K562 (cell line): ENCODE data around the gene CYP4V2. TPM values are rescaled to one million over a fixed set of nuclear protein-coding genes. Genes with fewer than 3 reads are reported as not detected.

Experiments used
- ATAC-seq: fragments of 200-7000 bp; cut with Tn5 transposase; 3 replicates; pipeline ENCODE4 v1.9.1; 2020; ENCODE audit warnings: moderate library complexity
- BruUV-seq: library from RNA; stranded (reverse); fragments of 400-500 nt; replicated peaks from 2 replicates; lab custom pipeline; 2021; lab: Mats Ljungman, UMichigan
- CTCF ChIA-PET: fragments of 300-600 bp; formaldehyde crosslinking; extraction: SDS; loops from one replicate; lab custom pipeline; 2021; ENCODE audit warnings: low intra/inter-chr PET ratio; lab: Yijun Ruan, JAX
- POLR2A ChIA-PET: fragments of 300-600, 350-650 bp; sonication (Branson Sonifier 250); formaldehyde crosslinking; extraction: SDS; loops from one replicate; lab custom pipeline; 2021; ENCODE audit warnings: antibody characterized with exemption, inconsistent platforms; lab: Yijun Ruan, JAX
- DNase-seq, 4 experiments: peaks; one replicate each; pipeline versions ENCODE4 v3.0.0 to v3.0.0-alpha.2; 2011 to 2018; ENCODE audit warnings: low spot score in 3 of 4, mixed read lengths in 3 of 4; ENCODE audit errors: extremely low read depth in 1 of 4
- FAIRE-seq: peaks from 2 replicates; lab custom pipeline; 2011; peaks lifted over from hg19 to GRCh38; lab: Jason Lieb, UNC
- H2AFZ ChIP-seq: 2 replicates; pipeline ENCODE4 v1.6.0; 2011; ENCODE audit warnings: low read depth, low read length, control low read depth, inconsistent platforms
- H3K27ac ChIP-seq: fragments of 200-600 bp; 3 replicates; pipeline ENCODE4 v1.8.0; 2011; ENCODE audit warnings: low read depth, mild to moderate bottlenecking, control low read depth, inconsistent platforms, low read length, moderate library complexity, mixed read lengths; ENCODE audit errors: extremely low read depth
- H3K27me3 ChIP-seq, 2 experiments: fragments of 300-600 bp in 1 of 2; 2 replicates in 1 of 2; 3 replicates in 1 of 2; pipeline versions ENCODE4 v1.6.0 to v1.8.0; 2011; ENCODE audit warnings: inconsistent platforms in 2 of 2, low read length in 2 of 2, mild to moderate bottlenecking in 1 of 2, mixed read lengths in 1 of 2, moderate library complexity in 1 of 2; ENCODE audit not compliant: control insufficient read depth in 2 of 2, insufficient read depth in 2 of 2
- H3K36me3 ChIP-seq: fragments of 300-600 bp; 3 replicates; pipeline ENCODE4 v1.8.0; 2011; ENCODE audit warnings: mild to moderate bottlenecking, low read length, inconsistent platforms; ENCODE audit not compliant: control insufficient read depth, insufficient read depth
- H3K4me1 ChIP-seq, 2 experiments: fragments of 200-600 bp in 1 of 2; replicated peaks in 1 of 2; 2 replicates in 1 of 2; 3 replicates in 1 of 2; pipeline versions ENCODE4 v1.5.1 to v1.8.0; 2011; ENCODE audit warnings: inconsistent platforms in 2 of 2, low read length in 2 of 2, mild to moderate bottlenecking in 1 of 2, mixed read lengths in 1 of 2, moderate library complexity in 1 of 2; ENCODE audit not compliant: control insufficient read depth in 2 of 2, insufficient read depth in 2 of 2
- H3K4me2 ChIP-seq: 2 replicates; pipeline ENCODE4 v1.6.1; 2011; ENCODE audit warnings: low read length, control low read depth, inconsistent platforms, mixed read lengths; ENCODE audit not compliant: insufficient read depth
- H3K4me3 ChIP-seq: fragments of 200-600 bp; sonication (generic), shearing (Covaris generic); 2 replicates; pipeline ENCODE4 v1.5.1; 2016; ENCODE audit warnings: control low read depth, inconsistent platforms
- H3K79me2 ChIP-seq: fragments of 200-600 bp; 3 replicates; pipeline ENCODE4 v1.8.0; 2011; ENCODE audit warnings: low read length, inconsistent platforms; ENCODE audit not compliant: control insufficient read depth, insufficient read depth
- H3K9ac ChIP-seq, 2 experiments: 2 replicates each; pipeline versions ENCODE4 v1.6.0 to v1.6.1; 2011; ENCODE audit warnings: low read depth in 2 of 2, low read length in 2 of 2, control low read depth in 1 of 2, inconsistent platforms in 1 of 2, mild to moderate bottlenecking in 1 of 2, mixed read lengths in 1 of 2; ENCODE audit not compliant: insufficient read depth in 1 of 2
- H3K9me1 ChIP-seq: one replicate; pipeline ENCODE4 v1.6.0; 2011; ENCODE audit warnings: inconsistent platforms, mild to moderate bottlenecking, low read length, moderate library complexity; ENCODE audit not compliant: control insufficient read depth, insufficient read depth
- H3K9me3 ChIP-seq: replicated peaks from 2 replicates; pipeline ENCODE4 v1.5.1; 2011; ENCODE audit warnings: low read depth, low read length, inconsistent platforms; ENCODE audit not compliant: control insufficient read depth, insufficient read depth
- H4K20me1 ChIP-seq: replicated peaks from 2 replicates; pipeline ENCODE4 v1.6.1; 2011; ENCODE audit warnings: low read length, inconsistent platforms, mixed read lengths; ENCODE audit not compliant: control insufficient read depth, insufficient read depth
- CAMTA2 ChIP-seq: fragments of 250-450 bp; sonication (Bioruptor Pico); conservative IDR thresholded peaks from 2 replicates; pipeline ENCODE4 v1.5.1; 2022
- CBX5 ChIP-seq: IDR thresholded peaks from 2 replicates; pipeline ENCODE4 v1.6.1; 2014; ENCODE audit warnings: low read depth, borderline replicate concordance
- CREBBP ChIP-seq: IDR thresholded peaks from one replicate; pipeline ENCODE4 v1.6.1; 2012; ENCODE audit warnings: low read depth, mild to moderate bottlenecking, control low read depth, inconsistent platforms, low read length
- DACH1 ChIP-seq: fragments of 450-650 bp; IDR thresholded peaks from 2 replicates; pipeline ENCODE4 v1.6.1; 2018; ENCODE audit not compliant: partially characterized antibody
- ELF4 ChIP-seq: fragments of 450-650 bp; formaldehyde crosslinking; IDR thresholded peaks from 2 replicates; pipeline ENCODE4 v1.4.0; 2022; ENCODE audit warnings: missing genetic modification characterization
- ETV6 ChIP-seq, 3 experiments: fragments of 150-350 bp in 1 of 3; sonication (generic) in 1 of 3; formaldehyde crosslinking in 1 of 3; IDR thresholded peaks; 2 replicates each; pipeline versions ENCODE4 v1.6.1 to v1.8.0; 2014 to 2022; ENCODE audit warnings: borderline replicate concordance in 2 of 3, low read depth in 2 of 3, antibody characterized with exemption in 1 of 3, low read length in 1 of 3, mild to moderate bottlenecking in 1 of 3, missing genetic modification reagents in 1 of 3
- MTF1 ChIP-seq: fragments of 250-450 bp; sonication (Bioruptor Pico); IDR thresholded peaks from 2 replicates; pipeline ENCODE4 v1.9.0; 2021; ENCODE audit warnings: moderate library complexity, mild to moderate bottlenecking, inconsistent platforms, borderline replicate concordance
- STAT5B ChIP-seq: fragments of 250-450 bp; sonication (Bioruptor Pico); IDR thresholded peaks from 2 replicates; pipeline ENCODE4 v1.8.0; 2021; ENCODE audit warnings: mild to moderate bottlenecking, inconsistent platforms
- ZFP1 ChIP-seq: fragments of 450-650 bp; formaldehyde crosslinking; IDR thresholded peaks from 2 replicates; pipeline ENCODE4 v1.4.0; 2020; ENCODE audit warnings: mild to moderate bottlenecking, mixed read lengths
- ZNF146 ChIP-seq: IDR thresholded peaks from one replicate; pipeline ENCODE4 v1.6.1; 2018; ENCODE audit warnings: missing compliant biosample characterization; ENCODE audit not compliant: unreplicated experiment
- ZNF197 ChIP-seq: fragments of 200-800 bp; sonication (Bioruptor generic); IDR thresholded peaks from 2 replicates; pipeline ENCODE4 v1.6.1; 2016; ENCODE audit warnings: low read depth, missing genetic modification characterization, missing compliant biosample characterization
- ZNF696 ChIP-seq: fragments of 250-450 bp; sonication (Bioruptor Pico); conservative IDR thresholded peaks from 2 replicates; pipeline ENCODE4 v1.4.0; 2020; ENCODE audit warnings: mild to moderate bottlenecking, moderate library complexity
- ZNF766 ChIP-seq: fragments of 200-800 bp; sonication (Bioruptor generic); conservative IDR thresholded peaks from 2 replicates; pipeline ENCODE4 v1.6.1; 2016; ENCODE audit warnings: missing genetic modification characterization, missing compliant biosample characterization
- WGBS: fragments of 100-300 bp; shearing (Covaris generic); methylation state at CpG from one replicate; pipeline ENCODE4 v1.1.6; 2016; ENCODE audit warnings: low coverage, mixed read lengths; ENCODE audit not compliant: insufficient coverage; ENCODE audit errors: missing lambda C conversion rate; 5-methylcytosine and 5-hydroxymethylcytosine counted together
- in situ Hi-C: fragments of 300-500 bp; cut with MboI; formaldehyde crosslinking; loops from 4 replicates; pipeline ENCODE4 v1.15.0; 2018; ENCODE audit warnings: inconsistent platforms, mixed read lengths
- intact Hi-C: fragments of 100-400 bp; cut with micrococcal nuclease; formaldehyde crosslinking; loops from 2 replicates; pipeline ENCODE4 v1.14.2; 2022
- polyA plus RNA-seq, 8 experiments: library from polyadenylated mRNA; depleted of rRNA in 4 of 8; stranded (reverse) in 5 of 8; unstranded in 3 of 8; fragments of >200 nt; fragmentation: Nextera tagmentation in 2 of 8; fragmentation: Illumina TruSeq in 1 of 8; extraction: Ambion mirVana in 2 of 8; extraction: Trizol in 1 of 8; gene quantifications; 2 replicates each; pipeline versions ENCODE4 v1.2.1 to v1.2.3, GENCODE V29; 2011 to 2014; ENCODE audit warnings: inconsistent platforms in 1 of 8, missing spikeins in 1 of 8
- total RNA-seq, 7 experiments: library from RNA; depleted of rRNA in 6 of 7; stranded (reverse); fragments of >200 nt in 6 of 7; fragmentation: Illumina TruSeq in 2 of 7; extraction: Trizol in 2 of 7; gene quantifications; 2 replicates each; pipeline versions ENCODE4 v1.2.1 to v1.2.3, GENCODE V29; 2011 to 2021; ENCODE audit warnings: low replicate concordance in 1 of 7
- TF ChIP-seq, protein P1 (sequence below): fragments of 200-800 bp; sonication (Bioruptor generic); IDR thresholded peaks from 2 replicates; pipeline ENCODE4 v1.6.1; 2017; ENCODE audit warnings: missing genetic modification characterization, missing compliant biosample characterization
- TF ChIP-seq, protein P2 (sequence below): sonication (generic); IDR thresholded peaks from 2 replicates; pipeline ENCODE4 v1.6.1; 2016
- TF ChIP-seq, protein P3 (sequence below): sonication (generic); formaldehyde crosslinking; IDR thresholded peaks from 2 replicates; pipeline ENCODE4 v1.8.0; 2022; ENCODE audit warnings: mild to moderate bottlenecking, low read depth, missing genetic modification reagents
- TF ChIP-seq, protein P4 (sequence below): fragments of 250-450 bp; sonication (Bioruptor Pico); IDR thresholded peaks from 2 replicates; pipeline ENCODE4 v1.5.0; 2021

CYP4V2 gene
- total and polyA plus RNA-seq, 9 of the 15 experiments (the other 6 are each of a cell fraction or from before 2014, with no cell fraction given), result 1.1 to 8.3 (median 3.9) TPM

DNA sequence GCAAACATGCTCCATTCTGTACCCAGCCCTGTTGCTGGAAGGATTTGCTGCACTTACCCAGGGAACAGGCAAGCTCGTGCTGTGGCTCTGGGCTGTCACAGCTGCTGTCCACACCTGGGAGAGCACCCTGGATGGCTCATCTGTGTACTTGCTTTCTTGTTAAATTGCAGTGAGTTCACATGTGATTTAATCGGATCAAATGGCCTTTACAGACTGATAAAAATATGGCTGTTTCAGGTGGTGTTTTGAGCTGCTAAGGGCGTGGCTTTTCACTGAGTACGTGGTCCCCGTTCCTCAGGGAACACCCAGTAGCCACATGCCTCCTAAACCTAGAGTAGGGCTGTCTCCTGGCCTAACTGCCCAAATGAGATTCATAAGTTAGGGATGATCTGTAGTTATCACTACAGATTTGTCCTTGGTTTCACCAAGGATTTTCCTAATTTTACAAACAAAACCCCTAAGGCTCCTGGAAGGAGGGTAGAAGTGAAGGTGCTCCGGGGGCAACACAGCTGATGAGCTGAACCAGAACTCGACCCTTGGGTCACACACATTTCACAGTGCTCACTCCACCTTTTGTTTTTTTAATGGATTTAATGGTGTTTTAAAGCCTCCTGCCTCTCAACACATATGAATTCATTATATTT, 49.6 kb downstream of the CYP4V2 start:
- H3K9ac ChIP-seq, result no peak overlapping the region
- no peak for FAIRE-seq
- H2AFZ ChIP-seq, result no peak overlapping the region
- no peak for ATAC-seq
- H3K36me3 ChIP-seq, result no peaks in the 10 kb centered on the region
- ChIA-PET CTCF (no interaction called here), POLR2A (no interaction called here)
- no peaks in the 10 kb centered on the region for H4K20me1 ChIP-seq
- intact Hi-C loops, result no loop called here
- peaks cover 3 to 8% of the 10 kb centered on the region in 2 experiments; a peak in 4 of 5 replicates for H3K27me3 ChIP-seq
- H3K4me3 ChIP-seq, result no peak overlapping the region
- no peak for DNase-seq
- H3K27ac ChIP-seq, result no peak overlapping the region
- in situ Hi-C loops, result no loop called here
- H3K4me2 ChIP-seq, result no peak overlapping the region
- H3K4me1 ChIP-seq, result no peaks in the 10 kb centered on the region
- H3K79me2 ChIP-seq, result no peaks in the 10 kb centered on the region
- 0% methylated on average over 7 of the region's 7 CpGs for WGBS
- no peaks in the 10 kb centered on the region for H3K9me1 ChIP-seq
- BruUV-seq, result no TSS peak
- H3K9me3 ChIP-seq, result no peaks in the 10 kb centered on the region
- TF ChIP-seq STAT5B (no peak), ZNF766 (CRISPR knock-in tag) (no peak), CBX5 (no peak), DACH1 (no peak), ZFP1 (CRISPR knock-in tag) (no peak), ZNF696 (CRISPR knock-in tag) (no peak), CAMTA2 (CRISPR knock-in tag) (no peak), ETV6 (IDR thresholded peaks at IDR 0.05; ENCODE audit: borderline replicate concordance in 1 of 2, low read depth in 2 of 2, low read length in 1 of 2) (no peak), ETV6 (CRISPR knock-in tag; IDR thresholded peaks at IDR 0.05; ENCODE audit: borderline replicate concordance) (no peak), MTF1 (CRISPR knock-in tag) (no peak), ZNF146 (CRISPR knock-in tag) (no peak), CREBBP (no peak), ZNF197 (CRISPR knock-in tag) (no peak), ELF4 (CRISPR knock-in tag) (no peak)
- TF ChIP-seq, protein P1, sequence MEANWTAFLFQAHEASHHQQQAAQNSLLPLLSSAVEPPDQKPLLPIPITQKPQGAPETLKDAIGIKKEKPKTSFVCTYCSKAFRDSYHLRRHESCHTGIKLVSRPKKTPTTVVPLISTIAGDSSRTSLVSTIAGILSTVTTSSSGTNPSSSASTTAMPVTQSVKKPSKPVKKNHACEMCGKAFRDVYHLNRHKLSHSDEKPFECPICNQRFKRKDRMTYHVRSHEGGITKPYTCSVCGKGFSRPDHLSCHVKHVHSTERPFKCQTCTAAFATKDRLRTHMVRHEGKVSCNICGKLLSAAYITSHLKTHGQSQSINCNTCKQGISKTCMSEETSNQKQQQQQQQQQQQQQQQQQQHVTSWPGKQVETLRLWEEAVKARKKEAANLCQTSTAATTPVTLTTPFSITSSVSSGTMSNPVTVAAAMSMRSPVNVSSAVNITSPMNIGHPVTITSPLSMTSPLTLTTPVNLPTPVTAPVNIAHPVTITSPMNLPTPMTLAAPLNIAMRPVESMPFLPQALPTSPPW (CRISPR knock-in tag), result no peak
- TF ChIP-seq, protein P2, sequence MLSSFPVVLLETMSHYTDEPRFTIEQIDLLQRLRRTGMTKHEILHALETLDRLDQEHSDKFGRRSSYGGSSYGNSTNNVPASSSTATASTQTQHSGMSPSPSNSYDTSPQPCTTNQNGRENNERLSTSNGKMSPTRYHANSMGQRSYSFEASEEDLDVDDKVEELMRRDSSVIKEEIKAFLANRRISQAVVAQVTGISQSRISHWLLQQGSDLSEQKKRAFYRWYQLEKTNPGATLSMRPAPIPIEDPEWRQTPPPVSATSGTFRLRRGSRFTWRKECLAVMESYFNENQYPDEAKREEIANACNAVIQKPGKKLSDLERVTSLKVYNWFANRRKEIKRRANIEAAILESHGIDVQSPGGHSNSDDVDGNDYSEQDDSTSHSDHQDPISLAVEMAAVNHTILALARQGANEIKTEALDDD, result no peak
- TF ChIP-seq, protein P3, sequence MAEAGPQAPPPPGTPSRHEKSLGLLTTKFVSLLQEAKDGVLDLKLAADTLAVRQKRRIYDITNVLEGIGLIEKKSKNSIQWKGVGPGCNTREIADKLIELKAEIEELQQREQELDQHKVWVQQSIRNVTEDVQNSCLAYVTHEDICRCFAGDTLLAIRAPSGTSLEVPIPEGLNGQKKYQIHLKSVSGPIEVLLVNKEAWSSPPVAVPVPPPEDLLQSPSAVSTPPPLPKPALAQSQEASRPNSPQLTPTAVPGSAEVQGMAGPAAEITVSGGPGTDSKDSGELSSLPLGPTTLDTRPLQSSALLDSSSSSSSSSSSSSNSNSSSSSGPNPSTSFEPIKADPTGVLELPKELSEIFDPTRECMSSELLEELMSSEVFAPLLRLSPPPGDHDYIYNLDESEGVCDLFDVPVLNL (CRISPR knock-in tag), result no peak
- TF ChIP-seq, protein P4, sequence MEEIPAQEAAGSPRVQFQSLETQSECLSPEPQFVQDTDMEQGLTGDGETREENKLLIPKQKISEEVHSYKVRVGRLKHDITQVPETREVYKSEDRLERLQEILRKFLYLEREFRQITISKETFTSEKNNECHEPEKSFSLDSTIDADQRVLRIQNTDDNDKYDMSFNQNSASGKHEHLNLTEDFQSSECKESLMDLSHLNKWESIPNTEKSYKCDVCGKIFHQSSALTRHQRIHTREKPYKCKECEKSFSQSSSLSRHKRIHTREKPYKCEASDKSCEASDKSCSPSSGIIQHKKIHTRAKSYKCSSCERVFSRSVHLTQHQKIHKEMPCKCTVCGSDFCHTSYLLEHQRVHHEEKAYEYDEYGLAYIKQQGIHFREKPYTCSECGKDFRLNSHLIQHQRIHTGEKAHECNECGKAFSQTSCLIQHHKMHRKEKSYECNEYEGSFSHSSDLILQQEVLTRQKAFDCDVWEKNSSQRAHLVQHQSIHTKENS (CRISPR knock-in tag), result no peak
